Measurements from ENCODE around the gene KRT74. TPM values are rescaled to one million over a fixed set of nuclear protein-coding genes. Genes with fewer than 3 reads are reported as not detected.

Gene KRT74
- total RNA-seq, 1 experiment from 2014 or later, result not detected

- H3K36me3 Mint-ChIP-seq, result peaks cover 5% of the 10 kb centered on the region; the same call in 1 of the 2 replicates
- no peak for DNase-seq (ENCODE audit: low spot score)
- CTCF ChIA-PET, result interaction anchor here (0.9 to 6.6 kb wide), 9 partner anchors 34 to 430 kb away, joined by 3 to 50 read pairs (median 6); no protein-coding TSS in a partner anchor
- peaks cover 15% of the 10 kb centered on the region for H3K9me3 Mint-ChIP-seq
- POLR2A ChIA-PET, result interaction anchor here (0.5 kb wide), 1 partner anchor 1064 kb away, joined by 4 read pairs; no protein-coding TSS in a partner anchor
- TF ChIP-seq ATF3 (CRISPR knock-in tag; conservative IDR thresholded peaks at IDR 0.05), result no peak
- TF ChIP-seq NFATC4 (CRISPR knock-in tag; IDR thresholded peaks at IDR 0.05), result no peak
- TF ChIP-seq HMGA2 (CRISPR knock-in tag; IDR thresholded peaks at IDR 0.05), result no peak
- TF ChIP-seq ZNF121 (CRISPR knock-in tag; IDR thresholded peaks at IDR 0.05), result no peak
- ATAC-seq, result no peak
- no peak overlapping the region for H3K4me3 Mint-ChIP-seq
- H3K4me1 Mint-ChIP-seq, result peaks cover 4% of the 10 kb centered on the region
- H3K27ac Mint-ChIP-seq, result no peak overlapping the region
- H3K27me3 Mint-ChIP-seq (ENCODE audit: low read depth), result no peaks in the 10 kb centered on the region
Measured at GRCh38 chr12:52585946-52586345, 12.3 kb upstream of the KRT74 start.

- H3K9me3 Mint-ChIP-seq, result peaks cover 6% of the 10 kb centered on the region; the same call in 1 of the 2 replicates
- H3K4me1 Mint-ChIP-seq, result peaks cover 6% of the 10 kb centered on the region
- H3K27me3 Mint-ChIP-seq (ENCODE audit: low read depth), result no peaks in the 10 kb centered on the region
- no peaks in the 10 kb centered on the region for H3K36me3 Mint-ChIP-seq
- no peak for DNase-seq (ENCODE audit: low spot score)
- no peak overlapping the region for H3K4me3 Mint-ChIP-seq
- ATAC-seq, result no peak
- POLR2A ChIA-PET, result no interaction called here
- no peak overlapping the region for H3K27ac Mint-ChIP-seq
- CTCF ChIA-PET, result interaction anchor here (0.6 to 6.6 kb wide), 8 partner anchors 84 to 429 kb away, joined by 3 to 50 read pairs (median 5); no protein-coding TSS in a partner anchor
- TF ChIP-seq ATF6 (CRISPR knock-in tag; IDR thresholded peaks at IDR 0.05) (no peak), ESRRA (CRISPR knock-in tag; IDR thresholded peaks at IDR 0.05; ENCODE audit: borderline replicate concordance) (no peak), STAT6 (CRISPR knock-in tag; conservative IDR thresholded peaks at IDR 0.05; ENCODE audit: low read depth) (no peak), NR1H2 (CRISPR knock-in tag; IDR thresholded peaks at IDR 0.05) (no peak)
Measured at GRCh38 chr12:52585066-52585465, 11.4 kb upstream of the KRT74 start.

- no peaks in the 10 kb centered on the region for H3K9me3 Mint-ChIP-seq
- ChIA-PET POLR2A (no interaction called here), CTCF (interaction anchor here (1.0 to 6.6 kb wide), 9 partner anchors 13 to 397 kb away, joined by 3 to 50 read pairs (median 7); no protein-coding TSS in a partner anchor)
- ATAC-seq (no peak), DNase-seq (ENCODE audit: low spot score) (no peak)
- peaks cover 6% of the 10 kb centered on the region for H3K4me1 Mint-ChIP-seq
- TF ChIP-seq ATF3 (CRISPR knock-in tag; conservative IDR thresholded peaks at IDR 0.05) (no peak), FOXP4 (CRISPR knock-in tag; IDR thresholded peaks at IDR 0.05) (no peak), ZNF423 (CRISPR knock-in tag; IDR thresholded peaks at IDR 0.05) (no peak), KAT7 (CRISPR knock-in tag; IDR thresholded peaks at IDR 0.05; ENCODE audit: borderline replicate concordance) (no peak), GRHL2 (CRISPR knock-in tag; IDR thresholded peaks at IDR 0.05; ENCODE audit: insufficient replicate concordance, severe bottlenecking) (no peak), E2F5 (CRISPR knock-in tag; IDR thresholded peaks at IDR 0.05) (no peak), E2F4 (CRISPR knock-in tag; IDR thresholded peaks at IDR 0.05; ENCODE audit: borderline replicate concordance, low read depth) (no peak), ZBTB21 (CRISPR knock-in tag; IDR thresholded peaks at IDR 0.05; ENCODE audit: borderline replicate concordance) (no peak)
- H3K4me3 Mint-ChIP-seq, result no peak overlapping the region
- H3K36me3 Mint-ChIP-seq, result no peaks in the 10 kb centered on the region
- H3K27me3 Mint-ChIP-seq (ENCODE audit: low read depth), result no peaks in the 10 kb centered on the region
- no peak overlapping the region for H3K27ac Mint-ChIP-seq
Measured at GRCh38 chr12:52584156-52584682, 10.6 kb upstream of the KRT74 start.
